ENCODE data around the gene LLCFC1. TPM values are rescaled to one million over a fixed set of nuclear protein-coding genes. Genes with fewer than 3 reads are reported as not detected.

LLCFC1 gene
- total and polyA plus RNA-seq, 2 of the 8 experiments (the other 6 are each of a cell fraction or from before 2014, with no cell fraction given) = not detected

GRCh38 chr7:142913566-142913965, 25.7 kb upstream of the LLCFC1 start (continued):
- TF ChIP-seq CHD7 (IDR thresholded peaks at IDR 0.05; ENCODE audit: insufficient replicate concordance, low read length) (no peak), YY1 (IDR thresholded peaks at IDR 0.05; ENCODE audit: low read depth, low read length) (no peak), BCL11A (IDR thresholded peaks at IDR 0.05; ENCODE audit: low read depth in 2 of 2, low read length in 2 of 2) (no peak), RFX5 (IDR thresholded peaks at IDR 0.05; ENCODE audit: borderline replicate concordance, low read depth, low read length) (no peak), RAD21 (IDR thresholded peaks at IDR 0.05 in 1 of 2, conservative IDR thresholded peaks at IDR 0.05 in 1 of 2; ENCODE audit: low read depth in 2 of 2, low read length in 2 of 2) (no peak), SIX5 (IDR thresholded peaks at IDR 0.05; ENCODE audit: low read depth, low read length) (no peak), TEAD4 (IDR thresholded peaks at IDR 0.05; ENCODE audit: low read depth, low read length) (no peak), SAP30 (IDR thresholded peaks at IDR 0.05; ENCODE audit: insufficient read depth, insufficient replicate concordance, low read length) (no peak)
- TF ChIP-seq, protein P1, sequence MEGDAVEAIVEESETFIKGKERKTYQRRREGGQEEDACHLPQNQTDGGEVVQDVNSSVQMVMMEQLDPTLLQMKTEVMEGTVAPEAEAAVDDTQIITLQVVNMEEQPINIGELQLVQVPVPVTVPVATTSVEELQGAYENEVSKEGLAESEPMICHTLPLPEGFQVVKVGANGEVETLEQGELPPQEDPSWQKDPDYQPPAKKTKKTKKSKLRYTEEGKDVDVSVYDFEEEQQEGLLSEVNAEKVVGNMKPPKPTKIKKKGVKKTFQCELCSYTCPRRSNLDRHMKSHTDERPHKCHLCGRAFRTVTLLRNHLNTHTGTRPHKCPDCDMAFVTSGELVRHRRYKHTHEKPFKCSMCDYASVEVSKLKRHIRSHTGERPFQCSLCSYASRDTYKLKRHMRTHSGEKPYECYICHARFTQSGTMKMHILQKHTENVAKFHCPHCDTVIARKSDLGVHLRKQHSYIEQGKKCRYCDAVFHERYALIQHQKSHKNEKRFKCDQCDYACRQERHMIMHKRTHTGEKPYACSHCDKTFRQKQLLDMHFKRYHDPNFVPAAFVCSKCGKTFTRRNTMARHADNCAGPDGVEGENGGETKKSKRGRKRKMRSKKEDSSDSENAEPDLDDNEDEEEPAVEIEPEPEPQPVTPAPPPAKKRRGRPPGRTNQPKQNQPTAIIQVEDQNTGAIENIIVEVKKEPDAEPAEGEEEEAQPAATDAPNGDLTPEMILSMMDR (IDR thresholded peaks at IDR 0.05; ENCODE audit: control extremely low read depth in 1 of 3, insufficient read depth in 1 of 3, low read depth in 1 of 3, low read length in 3 of 3) = no peak
